Dendritic cell treated with granulocyte-macrophage colony-stimulating factor and Interleukin-4, amounts not matched to agents 40 ng/mL and 50 ng/mL, for 4 days (primary cell): Measurements from ENCODE around the gene LMBR1.
A peak's percentile ranks its signal among the peaks of the same experiment; 100 is the strongest.
"Not testable (repeated sequence)": the region's sequence is repeated elsewhere in the genome, so short reads cannot be mapped to it uniquely, and the experiment has no call there.

Experiments used
- H3K27ac Mint-ChIP-seq: one replicate; pipeline ENCODE4 v1.8.0; 2022; ENCODE audit warnings: mild to moderate bottlenecking, mixed read lengths
- H3K27me3 Mint-ChIP-seq: one replicate; pipeline ENCODE4 v1.8.0; 2022; ENCODE audit warnings: mild to moderate bottlenecking, mixed read lengths
- H3K36me3 Mint-ChIP-seq: one replicate; pipeline ENCODE4 v1.8.0; 2022; ENCODE audit warnings: low read depth, mixed read lengths
- H3K4me1 Mint-ChIP-seq: one replicate; pipeline ENCODE4 v1.8.0; 2022; ENCODE audit warnings: low read depth, mixed read lengths
- H3K4me3 Mint-ChIP-seq: one replicate; pipeline ENCODE4 v1.8.0; 2022; ENCODE audit warnings: mild to moderate bottlenecking, moderate library complexity, mixed read lengths
- H3K9me3 Mint-ChIP-seq: one replicate; pipeline ENCODE4 v1.8.0; 2022; ENCODE audit warnings: mixed read lengths
- intact Hi-C: fragments of 100-400 bp; cut with micrococcal nuclease; formaldehyde crosslinking; loops from one replicate; pipeline ENCODE4 v1.15.0; 2022

The LMBR1 gene

GRCh38 chr7:156892821-156893706 lies at the start of gene LMBR1:
Gene LMBR1, minus strand, starts transcription at chr7:156893183. Its CDS starts 190 bp downstream, at chr7:156892993.
- H3K4me3 Mint-ChIP-seq = peak within 1 kb of the TSS; percentile 90
- H3K27me3 Mint-ChIP-seq = no peaks in the 10 kb centered on the region
- H3K27ac Mint-ChIP-seq = peak within 1 kb of the TSS; percentile 96
- peaks cover 23% of the 10 kb centered on the region for H3K36me3 Mint-ChIP-seq
- H3K4me1 Mint-ChIP-seq = peaks cover 42% of the 10 kb centered on the region
- intact Hi-C loops = loop anchor here (2.0 to 10.0 kb wide), 7 partner anchors 56 to 1598 kb away; partner anchors contain the start of genes DNAJB6, INSIG1, NOM1 and RNF32
- H3K9me3 Mint-ChIP-seq = peaks cover 9% of the 10 kb centered on the region

- Mint-ChIP-seq H3K4me1 (peaks cover 5% of the 10 kb centered on the region), H3K27me3 (peaks cover 61% of the 10 kb centered on the region), H3K4me3 (no peak overlapping the region), H3K27ac (no peak overlapping the region), H3K9me3 (peaks cover 19% of the 10 kb centered on the region), H3K36me3 (peaks cover 14% of the 10 kb centered on the region)
- intact Hi-C loops = no loop called here
These were observed 49.7 kb upstream of the LMBR1 start for GRCh38 chr7:156942708-156943090.

- H3K27me3 Mint-ChIP-seq = peaks cover 55% of the 10 kb centered on the region
- no peak overlapping the region for H3K4me3 Mint-ChIP-seq
- intact Hi-C loops = no loop called here
- H3K36me3 Mint-ChIP-seq = peaks cover 14% of the 10 kb centered on the region
- H3K4me1 Mint-ChIP-seq = peaks cover 5% of the 10 kb centered on the region
- H3K9me3 Mint-ChIP-seq = peaks cover 19% of the 10 kb centered on the region
- H3K27ac Mint-ChIP-seq = no peak overlapping the region
These were observed 48.6 kb upstream of the LMBR1 start for GRCh38 chr7:156941393-156942182.

GRCh38 chr7:156940421-156941122 lies 47.6 kb upstream of the LMBR1 start:
- H3K36me3 Mint-ChIP-seq = peaks cover 14% of the 10 kb centered on the region
- H3K27ac Mint-ChIP-seq = no peak overlapping the region
- intact Hi-C loops = no loop called here
- peaks cover 48% of the 10 kb centered on the region for H3K27me3 Mint-ChIP-seq
- H3K9me3 Mint-ChIP-seq = peaks cover 19% of the 10 kb centered on the region
- peaks cover 5% of the 10 kb centered on the region for H3K4me1 Mint-ChIP-seq
- no peak overlapping the region for H3K4me3 Mint-ChIP-seq

- intact Hi-C loops = not testable (repeated sequence)
- peaks cover 18% of the 10 kb centered on the region for H3K27me3 Mint-ChIP-seq
These were observed 43.8 kb upstream of the LMBR1 start for GRCh38 chr7:156936766-156937165.

GRCh38 chr7:156935250-156935649 lies 42.3 kb upstream of the LMBR1 start:
- Mint-ChIP-seq H3K36me3 (no peaks in the 10 kb centered on the region), H3K27me3 (peaks cover 8% of the 10 kb centered on the region), H3K27ac (no peak overlapping the region), H3K4me1 (no peaks in the 10 kb centered on the region), H3K4me3 (no peak overlapping the region), H3K9me3 (no peaks in the 10 kb centered on the region)
- intact Hi-C loops = no loop called here

More at GRCh38 chr7:156936766-156937165, 43.8 kb upstream of the LMBR1 start:
- H3K27ac Mint-ChIP-seq, H3K4me3 Mint-ChIP-seq, H3K4me1 Mint-ChIP-seq: not testable (repeated sequence)
- peaks cover 15% of the 10 kb centered on the region for H3K9me3 Mint-ChIP-seq
- peaks cover 13% of the 10 kb centered on the region for H3K36me3 Mint-ChIP-seq

GRCh38 chr7:156932006-156932405 lies 39.0 kb upstream of the LMBR1 start:
- Mint-ChIP-seq H3K4me1 (no peaks in the 10 kb centered on the region), H3K27ac (no peak overlapping the region), H3K9me3 (no peaks in the 10 kb centered on the region), H3K4me3 (no peak overlapping the region), H3K27me3 (peaks cover 20% of the 10 kb centered on the region), H3K36me3 (no peaks in the 10 kb centered on the region)
- intact Hi-C loops = no loop called here

- Mint-ChIP-seq H3K9me3 (no peaks in the 10 kb centered on the region), H3K4me3 (no peak overlapping the region), H3K4me1 (no peaks in the 10 kb centered on the region), H3K36me3 (no peaks in the 10 kb centered on the region), H3K27me3 (peaks cover 20% of the 10 kb centered on the region), H3K27ac (no peak overlapping the region)
- intact Hi-C loops = no loop called here
These were observed 37.0 kb upstream of the LMBR1 start for GRCh38 chr7:156929789-156930539.

- peaks cover 22% of the 10 kb centered on the region for H3K27me3 Mint-ChIP-seq
- no peak overlapping the region for H3K27ac Mint-ChIP-seq
- no peak overlapping the region for H3K4me3 Mint-ChIP-seq
- intact Hi-C loops = no loop called here
- H3K36me3 Mint-ChIP-seq = no peaks in the 10 kb centered on the region
- H3K4me1 Mint-ChIP-seq = no peaks in the 10 kb centered on the region
- no peaks in the 10 kb centered on the region for H3K9me3 Mint-ChIP-seq
These were observed 35.4 kb upstream of the LMBR1 start for GRCh38 chr7:156928406-156928747.

- Mint-ChIP-seq H3K36me3 (no peaks in the 10 kb centered on the region), H3K27ac (no peak overlapping the region), H3K4me1 (no peaks in the 10 kb centered on the region), H3K27me3 (peaks cover 24% of the 10 kb centered on the region), H3K4me3 (no peak overlapping the region), H3K9me3 (no peaks in the 10 kb centered on the region)
- intact Hi-C loops = no loop called here
These were observed 34.8 kb upstream of the LMBR1 start for GRCh38 chr7:156927571-156928405.

GRCh38 chr7:156925821-156926220 lies 32.8 kb upstream of the LMBR1 start:
- H3K4me1 Mint-ChIP-seq, H3K36me3 Mint-ChIP-seq, H3K27ac Mint-ChIP-seq, intact Hi-C loops, H3K4me3 Mint-ChIP-seq, H3K9me3 Mint-ChIP-seq: not testable (repeated sequence)
- peaks cover 24% of the 10 kb centered on the region for H3K27me3 Mint-ChIP-seq

GRCh38 chr7:156922304-156922703 lies 29.3 kb upstream of the LMBR1 start:
- H3K36me3 Mint-ChIP-seq, H3K4me3 Mint-ChIP-seq, H3K4me1 Mint-ChIP-seq, intact Hi-C loops, H3K9me3 Mint-ChIP-seq, H3K27ac Mint-ChIP-seq: not testable (repeated sequence)
- H3K27me3 Mint-ChIP-seq = peaks cover 13% of the 10 kb centered on the region
